Ascending aorta (tissue), 2 donors: Measurements from ENCODE around the gene EPB41L4B. TPM values are rescaled to one million over a fixed set of nuclear protein-coding genes. Genes with fewer than 3 reads are reported as not detected.
"Not testable (repeated sequence)": the region's sequence is repeated elsewhere in the genome, so short reads cannot be mapped to it uniquely, and the experiment has no call there.

Experiments
- DNase-seq, 2 donors: peaks; one replicate each; pipeline ENCODE4 v3.0.0-alpha.2; 2019; ENCODE audit warnings: low spot score in 2 of 2
- H3K27ac ChIP-seq, 2 donors: fragments of 200-600 bp; sonication (generic); one replicate each; pipeline ENCODE4 v1.5.1; 2016 to 2017; ENCODE audit warnings: mild to moderate bottlenecking in 1 of 2
- H3K27me3 ChIP-seq: fragments of 200-600 bp; sonication (generic); one replicate; pipeline ENCODE4 v1.5.1; 2017
- H3K36me3 ChIP-seq, 2 donors: fragments of 200-600 bp; sonication (generic); one replicate each; pipeline ENCODE4 v1.5.1; 2016
- H3K4me1 ChIP-seq, 2 donors: fragments of 200-600 bp; sonication (generic); one replicate each; pipeline ENCODE4 v1.5.1; 2016 to 2017; ENCODE audit warnings: mild to moderate bottlenecking in 1 of 2
- H3K4me3 ChIP-seq, 2 donors: fragments of 200-600 bp; sonication (generic); one replicate each; pipeline ENCODE4 v1.5.1; 2016 to 2017; ENCODE audit warnings: mild to moderate bottlenecking in 1 of 2
- H3K9me3 ChIP-seq, 2 donors: fragments of 200-600 bp; sonication (generic); one replicate each; pipeline ENCODE4 v1.5.1; 2016
- intact Hi-C: fragments of 100-400 bp; cut with DNase I; formaldehyde crosslinking; loops from one replicate; pipeline ENCODE4 v1.15.1; 2023
- total RNA-seq: library from RNA; depleted of rRNA; stranded (reverse); fragments of >200 nt; gene quantifications from one replicate; pipeline ENCODE4 v1.1.0, GENCODE V29; 2016
- TF ChIP-seq, protein P1 (sequence below), 3 experiments: fragments of 200-600 bp in 2 of 3; fragments of 450-650 bp in 1 of 3; sonication (generic) in 2 of 3; IDR thresholded peaks; one replicate each; pipeline ENCODE4 v1.5.1; 2016 to 2019; ENCODE audit warnings: antibody characterized with exemption in 3 of 3, mild to moderate bottlenecking in 1 of 3, moderate library complexity in 1 of 3

The EPB41L4B gene
- total RNA-seq: not detected

DNA sequence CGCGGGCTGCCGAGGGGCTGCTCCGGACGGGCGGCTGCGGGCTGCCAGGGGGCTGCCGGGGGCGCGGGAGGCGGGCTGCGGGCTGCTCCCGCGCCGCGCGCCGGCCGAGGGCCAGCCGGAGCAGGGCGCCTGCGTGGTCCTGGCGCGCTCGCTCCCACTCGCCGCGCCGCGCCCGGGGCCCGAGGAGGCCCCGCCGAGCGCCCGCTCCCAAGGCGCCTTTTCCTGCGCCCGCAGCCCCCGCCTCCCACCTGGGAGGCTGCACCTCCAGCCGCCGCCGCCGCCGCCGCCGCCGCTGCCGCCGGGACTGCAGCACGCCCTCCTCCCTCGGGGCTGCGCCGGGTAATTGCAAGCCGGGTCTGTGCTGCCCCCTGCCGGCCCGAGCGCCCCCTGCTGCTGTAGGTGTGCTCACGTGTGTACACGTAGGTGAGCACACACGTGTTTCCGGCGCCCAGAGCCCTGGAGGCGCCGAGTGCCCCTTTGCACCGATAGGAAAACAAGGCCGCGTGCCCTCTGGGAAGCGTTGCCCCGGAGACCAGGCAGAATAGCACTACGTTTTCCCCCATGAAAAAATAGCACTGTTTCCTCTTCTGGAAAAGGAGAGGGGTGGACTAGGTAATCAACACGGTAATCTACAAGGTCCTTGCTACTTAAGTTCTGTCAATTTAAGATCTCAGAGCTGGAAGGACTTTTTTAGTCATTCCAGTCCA is at the start of gene EPB41L4B:
TSS of gene EPB41L4B (minus strand) at position 318 of the 707 bp plus-strand sequence. CDS start 613 bp downstream, outside the sequence.
- Histone ChIP-seq H3K4me3 (peak within 1 kb of the TSS; percentile 64 to 68), H3K27me3 (peaks cover 6% of the 10 kb centered on the region), H3K4me1 (peaks cover 2 to 3% of the 10 kb centered on the region in 2 donors), H3K9me3 (no peaks in the 10 kb centered on the region), H3K36me3 (no peaks in the 10 kb centered on the region), H3K27ac (no peak within 1 kb of the TSS)
- intact Hi-C loops: loop anchor here (1.0 to 10.0 kb wide), 3 partner anchors 77 to 386 kb away; partner anchors contain the start of genes ABITRAM, ELP1 and TMEM245
- TF ChIP-seq, protein P1, sequence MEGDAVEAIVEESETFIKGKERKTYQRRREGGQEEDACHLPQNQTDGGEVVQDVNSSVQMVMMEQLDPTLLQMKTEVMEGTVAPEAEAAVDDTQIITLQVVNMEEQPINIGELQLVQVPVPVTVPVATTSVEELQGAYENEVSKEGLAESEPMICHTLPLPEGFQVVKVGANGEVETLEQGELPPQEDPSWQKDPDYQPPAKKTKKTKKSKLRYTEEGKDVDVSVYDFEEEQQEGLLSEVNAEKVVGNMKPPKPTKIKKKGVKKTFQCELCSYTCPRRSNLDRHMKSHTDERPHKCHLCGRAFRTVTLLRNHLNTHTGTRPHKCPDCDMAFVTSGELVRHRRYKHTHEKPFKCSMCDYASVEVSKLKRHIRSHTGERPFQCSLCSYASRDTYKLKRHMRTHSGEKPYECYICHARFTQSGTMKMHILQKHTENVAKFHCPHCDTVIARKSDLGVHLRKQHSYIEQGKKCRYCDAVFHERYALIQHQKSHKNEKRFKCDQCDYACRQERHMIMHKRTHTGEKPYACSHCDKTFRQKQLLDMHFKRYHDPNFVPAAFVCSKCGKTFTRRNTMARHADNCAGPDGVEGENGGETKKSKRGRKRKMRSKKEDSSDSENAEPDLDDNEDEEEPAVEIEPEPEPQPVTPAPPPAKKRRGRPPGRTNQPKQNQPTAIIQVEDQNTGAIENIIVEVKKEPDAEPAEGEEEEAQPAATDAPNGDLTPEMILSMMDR (IDR thresholded peaks at IDR 0.05): peak; percentile 89 to 96 (median 95)
- peak; percentile 18 to 91 for DNase-seq

DNA sequence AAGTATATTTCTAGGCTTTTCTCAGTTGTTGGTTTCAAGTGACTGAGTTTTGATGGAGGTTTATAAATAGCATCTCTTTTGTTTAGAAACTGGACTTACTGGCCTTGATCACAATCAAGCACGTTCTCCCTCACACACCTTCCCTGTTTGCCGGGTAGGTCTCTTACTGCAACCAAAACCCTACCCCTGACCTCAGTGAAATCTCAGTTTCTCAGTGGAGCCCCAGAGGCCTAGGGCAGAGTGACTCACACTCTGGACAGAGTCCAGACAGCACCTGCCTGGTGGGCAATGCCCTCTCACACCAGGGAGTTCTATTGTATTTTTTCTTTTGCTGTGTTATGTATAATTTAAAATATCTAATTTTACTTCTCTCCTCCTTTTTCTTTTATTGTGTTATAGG is 48.4 kb upstream of the EPB41L4B start:
- intact Hi-C loops: no loop called here
- DNase-seq: no peak

DNA sequence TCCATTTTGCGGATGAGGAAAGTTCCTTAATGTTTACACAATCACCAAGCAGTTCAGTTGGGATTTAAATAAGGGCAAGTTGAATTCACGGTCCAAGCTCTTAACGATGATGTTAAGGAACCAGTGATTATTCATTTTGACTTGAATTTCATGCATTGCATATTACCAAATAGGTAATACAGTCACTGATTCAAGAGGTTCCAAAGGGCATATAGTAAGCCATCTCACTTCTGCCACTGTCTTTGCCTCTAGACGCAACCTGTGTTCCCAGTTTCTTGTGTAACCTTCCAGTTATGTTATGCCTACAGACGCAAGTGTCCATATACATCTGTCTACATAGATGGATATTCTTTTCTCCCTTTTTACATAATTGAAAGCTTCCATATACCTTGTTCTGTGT is 39.9 kb upstream of the EPB41L4B start:
- intact Hi-C loops: no loop called here
- DNase-seq: no peak
- H3K4me3 ChIP-seq: no peak overlapping the region
- no peaks in the 10 kb centered on the region for H3K27me3 ChIP-seq
- H3K4me1 ChIP-seq: no peaks in the 10 kb centered on the region
- no peaks in the 10 kb centered on the region for H3K9me3 ChIP-seq
- H3K36me3 ChIP-seq: no peaks in the 10 kb centered on the region
- H3K27ac ChIP-seq: no peak overlapping the region
- TF ChIP-seq, protein P1 (IDR thresholded peaks at IDR 0.05): no peak

More for the DNA sequence above, 48.4 kb upstream of the EPB41L4B start:
- Histone ChIP-seq H3K27me3 (no peaks in the 10 kb centered on the region), H3K4me1 (no peaks in the 10 kb centered on the region), H3K9me3 (peaks cover 0 to 4% of the 10 kb centered on the region in 2 donors), H3K36me3 (no peaks in the 10 kb centered on the region), H3K27ac (no peak overlapping the region), H3K4me3 (no peak overlapping the region)
- TF ChIP-seq, protein P1 (IDR thresholded peaks at IDR 0.05): no peak

DNA sequence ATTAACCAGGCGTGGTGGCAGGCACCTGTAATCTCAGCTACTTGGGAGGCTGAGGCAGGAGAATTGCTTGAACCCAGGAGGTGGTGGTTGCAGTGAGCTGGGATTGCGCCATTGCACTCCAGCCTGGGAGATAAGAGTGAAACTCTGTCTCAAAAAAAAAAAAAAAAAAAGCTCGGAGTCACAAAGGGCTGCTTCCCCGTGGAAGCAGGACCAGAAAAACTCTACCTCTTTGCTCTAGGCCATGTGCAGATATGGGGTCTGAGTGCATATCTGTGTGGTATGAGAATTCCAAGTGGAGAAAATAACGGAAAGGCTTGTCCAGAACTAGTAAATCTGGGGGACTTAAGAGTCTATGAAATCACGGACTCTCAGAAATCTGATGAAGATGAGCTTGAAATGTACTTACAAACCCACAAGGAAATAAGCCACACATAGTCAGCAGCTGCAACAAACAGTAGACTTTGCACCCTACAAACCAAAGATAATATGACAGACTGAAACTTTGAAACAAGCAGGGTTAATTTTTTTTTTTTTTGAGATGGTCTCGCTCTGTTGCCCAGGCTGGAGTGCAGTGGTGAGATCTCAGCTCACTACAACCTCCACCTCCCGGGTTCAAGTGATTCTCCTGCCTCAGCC is 38.2 kb upstream of the EPB41L4B start:
- H3K4me1 ChIP-seq, H3K27me3 ChIP-seq, intact Hi-C loops, H3K4me3 ChIP-seq, DNase-seq, H3K9me3 ChIP-seq, H3K36me3 ChIP-seq, H3K27ac ChIP-seq: not testable (repeated sequence)

DNA sequence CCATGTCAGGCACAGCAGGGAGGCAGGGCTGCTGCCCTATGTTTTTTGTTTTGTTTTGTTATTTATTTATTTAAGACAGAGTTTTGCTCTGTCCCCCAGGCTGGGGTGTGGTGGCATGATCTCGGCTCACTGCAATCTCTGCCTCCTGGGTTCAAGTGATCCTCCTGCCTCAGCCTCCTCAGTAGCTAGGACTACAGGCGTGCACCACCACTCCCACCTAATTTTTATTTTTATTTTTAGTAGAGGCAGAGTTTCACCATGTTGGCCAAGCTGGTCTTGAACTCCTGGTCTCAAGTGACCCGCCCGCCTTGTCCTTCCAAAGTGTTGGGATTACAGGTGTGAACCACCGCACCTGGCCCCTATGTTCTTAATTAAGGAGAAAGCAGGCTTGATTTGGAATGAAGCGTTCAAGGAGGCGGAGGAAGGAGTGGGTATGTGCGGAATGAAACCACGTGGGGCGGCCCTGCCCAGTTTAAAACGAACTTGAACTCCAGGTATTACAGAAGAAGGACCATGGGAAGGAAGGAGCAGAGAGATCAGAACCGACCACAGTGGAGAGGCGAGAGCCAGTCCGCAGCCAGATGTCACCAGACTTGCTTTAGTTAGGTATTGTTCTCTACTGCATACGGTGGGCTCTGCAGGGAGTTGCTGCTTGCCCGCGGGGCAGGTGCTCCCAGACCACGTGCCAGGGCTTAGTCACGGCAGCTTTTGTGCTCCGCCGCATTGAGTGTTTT is 34.9 kb upstream of the EPB41L4B start:
- TF ChIP-seq, protein P1 (IDR thresholded peaks at IDR 0.05): no peak
- intact Hi-C loops: no loop called here
- no peak for DNase-seq

DNA sequence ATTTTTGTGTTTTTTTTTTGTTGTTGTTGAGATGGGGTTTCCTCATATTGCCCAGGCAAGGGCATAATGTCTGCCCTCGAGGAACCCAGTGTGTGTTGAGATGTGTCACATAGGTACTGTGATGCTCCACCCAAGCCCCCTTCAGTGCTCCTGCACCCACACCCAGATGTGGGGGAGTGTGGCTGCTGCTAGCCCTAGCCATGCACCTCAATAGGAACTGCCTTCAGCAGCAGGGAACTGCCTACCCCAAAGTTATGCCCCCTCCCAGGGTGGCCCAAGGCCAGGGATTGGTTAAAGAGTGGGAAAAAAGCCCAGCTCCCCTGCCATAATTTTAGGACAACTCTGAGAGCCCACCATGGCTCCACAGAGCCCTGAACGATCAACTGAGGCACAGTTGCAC is 33.3 kb upstream of the EPB41L4B start:
- no peaks in the 10 kb centered on the region for H3K9me3 ChIP-seq
- H3K4me3 ChIP-seq: no peak overlapping the region
- peaks cover 0 to 2% of the 10 kb centered on the region in 2 donors for H3K4me1 ChIP-seq
- DNase-seq: no peak
- TF ChIP-seq, protein P1 (IDR thresholded peaks at IDR 0.05): no peak
- no peaks in the 10 kb centered on the region for H3K27me3 ChIP-seq
- intact Hi-C loops: no loop called here
- H3K27ac ChIP-seq: no peak overlapping the region
- no peaks in the 10 kb centered on the region for H3K36me3 ChIP-seq

More for the DNA sequence above, 34.9 kb upstream of the EPB41L4B start:
- Histone ChIP-seq H3K27ac (no peak overlapping the region), H3K9me3 (no peaks in the 10 kb centered on the region), H3K4me1 (no peaks in the 10 kb centered on the region), H3K27me3 (no peaks in the 10 kb centered on the region), H3K36me3 (no peaks in the 10 kb centered on the region), H3K4me3 (no peak overlapping the region)
